Measurements from ENCODE around the gene PDE11A. TPM values are rescaled to one million over a fixed set of nuclear protein-coding genes. Genes with fewer than 3 reads are reported as not detected.
A peak's percentile ranks its signal among the peaks of the same experiment; 100 is the strongest.

Gene PDE11A
- total and polyA plus RNA-seq, 2 of the 8 experiments (the other 6 are each of a cell fraction or from before 2014, with no cell fraction given) = 0.19 to 0.23 TPM

DNA sequence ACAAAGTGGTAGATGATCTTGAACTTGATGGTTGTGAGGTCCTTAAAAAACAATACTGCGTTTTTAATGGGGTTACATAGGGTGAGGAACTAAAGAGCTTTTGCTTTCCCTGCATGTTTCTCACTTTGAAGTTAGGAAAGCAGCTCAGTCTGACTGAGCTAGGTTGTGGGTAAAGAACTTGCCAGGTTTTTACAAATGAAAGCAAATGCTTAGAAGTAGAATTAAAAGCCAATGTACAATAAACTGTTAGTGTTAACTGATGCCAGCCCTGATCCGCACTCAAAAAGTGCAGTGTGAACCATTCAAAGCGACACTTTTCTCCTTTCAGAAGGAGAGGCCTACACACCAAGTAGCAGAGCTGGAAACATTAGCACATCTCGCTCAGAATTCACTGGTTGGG, 409.7 kb downstream of the PDE11A start:
- Histone ChIP-seq H3K27me3 (replicated peaks in 1 of 4; ENCODE audit: control insufficient read depth in 3 of 4, extremely low read depth in 1 of 4, insufficient read depth in 3 of 4, low read length in 3 of 4) (peaks cover 1 to 22% (median 17%) of the 10 kb centered on the region in 4 experiments; a peak in 6 of 7 replicates), H4K91ac (replicated peaks; ENCODE audit: insufficient read length, low read length) (no peak overlapping the region), H3K9me3 (ENCODE audit: insufficient read depth in 2 of 2, low read depth in 1 of 2, low read length in 1 of 2) (no peaks in the 10 kb centered on the region), H3K4me1 (replicated peaks in 1 of 4; ENCODE audit: control insufficient read depth in 3 of 4, insufficient read depth in 4 of 4, low read length in 3 of 4) (no peaks in the 10 kb centered on the region; a peak in 1 of 7 replicates), H3K79me2 (ENCODE audit: control insufficient read depth in 1 of 2, insufficient read depth in 2 of 2, low read length in 2 of 2) (no peaks in the 10 kb centered on the region), H2BK12ac (ENCODE audit: low read depth, low read length) (no peak overlapping the region), H3K18ac (ENCODE audit: extremely low read depth, low read length) (no peak overlapping the region), H2AK5ac (ENCODE audit: low read depth, low read length) (no peak overlapping the region), H3K9ac (replicated peaks in 1 of 4; ENCODE audit: extremely low read depth in 1 of 4, low read depth in 3 of 4, low read length in 3 of 4) (no peak overlapping the region), H3K14ac (ENCODE audit: insufficient read length) (no peak overlapping the region), H3K4ac (replicated peaks; ENCODE audit: insufficient read length, low read depth, low read length) (no peak overlapping the region), H3K27ac (ENCODE audit: low read depth, low read length) (no peak overlapping the region), H3K56ac (replicated peaks; ENCODE audit: insufficient read length, low read depth, low read length) (no peak overlapping the region), H2BK20ac (ENCODE audit: low read length) (no peak overlapping the region), H4K20me1 (replicated peaks in 1 of 2; ENCODE audit: control insufficient read depth in 1 of 2, insufficient read depth in 2 of 2, low read length in 2 of 2) (no peaks in the 10 kb centered on the region), H3K79me1 (ENCODE audit: low read depth, low read length) (no peaks in the 10 kb centered on the region), H2AFZ (ENCODE audit: low read length) (no peak overlapping the region), H3K23me2 (ENCODE audit: low read depth, low read length) (no peaks in the 10 kb centered on the region; the same call in 1 of the 2 replicates), H2BK5ac (ENCODE audit: low read depth, low read length) (no peak overlapping the region), H3K36me3 (ENCODE audit: control insufficient read depth in 2 of 4, insufficient read depth in 4 of 4, low read length in 3 of 4) (no peaks in the 10 kb centered on the region), H3K4me3 (ENCODE audit: extremely low read depth in 1 of 4, insufficient read depth in 2 of 4, low read depth in 3 of 4, low read length in 4 of 4) (no peak overlapping the region), H4K8ac (ENCODE audit: extremely low read depth, insufficient read depth, low read length) (no peak overlapping the region), H2BK15ac (ENCODE audit: low read length) (no peak overlapping the region), H4K5ac (ENCODE audit: insufficient read length, low read depth, low read length) (no peak overlapping the region), H2BK120ac (replicated peaks; ENCODE audit: low read depth, low read length) (no peak overlapping the region), H3K4me2 (ENCODE audit: insufficient read depth in 1 of 2, low read depth in 2 of 2, low read length in 2 of 2) (no peak overlapping the region), H3K23ac (ENCODE audit: insufficient read length) (no peak overlapping the region)
- 62% methylated on average over 4 of the region's 4 CpGs; no CpG with 5 or more reads in 1 of the 2 experiments for WGBS, 2 experiments (ENCODE audit: extremely low coverage in 1 of 2, insufficient coverage in 1 of 2, insufficient read length in 1 of 2, insufficient replicate concordance in 2 of 2, low coverage in 1 of 2, low lambda C conversion rate in 2 of 2, missing lambda C conversion rate in 1 of 2)
- ChIA-PET CTCF (ENCODE audit: partially characterized antibody) (interaction anchor here (0.6 to 1.1 kb wide), 5 partner anchors 11 to 263 kb away, joined by 3 to 4 read pairs (median 3); no protein-coding TSS in a partner anchor), POLR2A (ENCODE audit: partially characterized antibody) (no interaction called here)
- FAIRE-seq (peak; percentile 13), DNase-seq (ENCODE audit: low read depth in 1 of 2, low spot score in 2 of 2) (no peak)
- TF ChIP-seq POLR2A (IDR thresholded peaks at IDR 0.05; ENCODE audit: control extremely low read depth in 1 of 2, low read depth in 2 of 2, low read length in 2 of 2) = no peak
- TF ChIP-seq GTF2F1 (IDR thresholded peaks at IDR 0.05; ENCODE audit: borderline replicate concordance, low read depth, low read length) = no peak
- no peak for TF ChIP-seq TCF12 (IDR thresholded peaks at IDR 0.05; ENCODE audit: low read depth, low read length)
- TF ChIP-seq JUN (IDR thresholded peaks at IDR 0.05; ENCODE audit: low read depth, low read length) = no peak
- no peak for TF ChIP-seq RAD21 (IDR thresholded peaks at IDR 0.05 in 1 of 2, conservative IDR thresholded peaks at IDR 0.05 in 1 of 2; ENCODE audit: low read depth in 2 of 2, low read length in 2 of 2)
- TF ChIP-seq SUZ12 (IDR thresholded peaks at IDR 0.05; ENCODE audit: low read length) = no peak
- TF ChIP-seq SIN3A (conservative IDR thresholded peaks at IDR 0.05 in 1 of 2, IDR thresholded peaks at IDR 0.05 in 1 of 2; ENCODE audit: low read depth in 1 of 2, low read length in 2 of 2) = no peak
- TF ChIP-seq, protein P1, sequence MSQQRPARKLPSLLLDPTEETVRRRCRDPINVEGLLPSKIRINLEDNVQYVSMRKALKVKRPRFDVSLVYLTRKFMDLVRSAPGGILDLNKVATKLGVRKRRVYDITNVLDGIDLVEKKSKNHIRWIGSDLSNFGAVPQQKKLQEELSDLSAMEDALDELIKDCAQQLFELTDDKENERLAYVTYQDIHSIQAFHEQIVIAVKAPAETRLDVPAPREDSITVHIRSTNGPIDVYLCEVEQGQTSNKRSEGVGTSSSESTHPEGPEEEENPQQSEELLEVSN (IDR thresholded peaks at IDR 0.05) = no peak
- TF ChIP-seq, protein P2, sequence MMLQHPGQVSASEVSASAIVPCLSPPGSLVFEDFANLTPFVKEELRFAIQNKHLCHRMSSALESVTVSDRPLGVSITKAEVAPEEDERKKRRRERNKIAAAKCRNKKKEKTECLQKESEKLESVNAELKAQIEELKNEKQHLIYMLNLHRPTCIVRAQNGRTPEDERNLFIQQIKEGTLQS (IDR thresholded peaks at IDR 0.05; ENCODE audit: insufficient read depth, low read depth, low read length) = no peak
- TF ChIP-seq SP4 (IDR thresholded peaks at IDR 0.05; ENCODE audit: low read length) = no peak
- no peak for TF ChIP-seq JUND (IDR thresholded peaks at IDR 0.05; ENCODE audit: low read length)
- TF ChIP-seq RBBP5 (IDR thresholded peaks at IDR 0.05; ENCODE audit: borderline replicate concordance, low read depth, low read length) = no peak
- TF ChIP-seq, protein P3, sequence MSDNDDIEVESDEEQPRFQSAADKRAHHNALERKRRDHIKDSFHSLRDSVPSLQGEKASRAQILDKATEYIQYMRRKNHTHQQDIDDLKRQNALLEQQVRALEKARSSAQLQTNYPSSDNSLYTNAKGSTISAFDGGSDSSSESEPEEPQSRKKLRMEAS (IDR thresholded peaks at IDR 0.05) = no peak

Measured in H1 (cell line).